ENCODE results near the gene SESN1.
"Not testable (repeated sequence)": the region's sequence is repeated elsewhere in the genome, so short reads cannot be mapped to it uniquely, and the experiment has no call there.

Gene SESN1

GRCh38 chr6:109095036-109095834 lies 589 bp upstream of the SESN1 start, which contains the start of gene CEP57L1:
CEP57L1 (plus strand) TSS chr6:109095507; CDS start chr6:109145222, 49,715 bp downstream.
- ATAC-seq: peak; percentile 69
- DNase-seq: peak; percentile 97

- ATAC-seq (no peak), DNase-seq (no peak)
Observed at GRCh38 chr6:109093732-109094415, 772 bp downstream of the SESN1 start.

- DNase-seq (no peak), ATAC-seq (no peak)
Observed at GRCh38 chr6:109092074-109092473, 2.6 kb downstream of the SESN1 start.

GRCh38 chr6:109091314-109092024 lies 3.2 kb downstream of the SESN1 start:
- ATAC-seq: no peak
- no peak for DNase-seq

GRCh38 chr6:109088995-109089394 lies 5.7 kb downstream of the SESN1 start:
- ATAC-seq: no peak
- no peak for DNase-seq

- ATAC-seq (no peak), DNase-seq (no peak)
Observed at GRCh38 chr6:109087661-109088264, 6.9 kb downstream of the SESN1 start.

- ATAC-seq, DNase-seq: not testable (repeated sequence)
Observed at GRCh38 chr6:109084146-109084545, 10.5 kb downstream of the SESN1 start.

- no peak for DNase-seq
- ATAC-seq: no peak
Observed at GRCh38 chr6:109083657-109084056, 11.0 kb downstream of the SESN1 start.

GRCh38 chr6:109082188-109082577 lies 12.5 kb downstream of the SESN1 start:
- DNase-seq (no peak), ATAC-seq (peak; percentile 63)

GRCh38 chr6:109081516-109082187 lies 13.0 kb downstream of the SESN1 start:
- no peak for DNase-seq
- no peak for ATAC-seq

- no peak for DNase-seq
Observed at GRCh38 chr6:109081026-109081425, 13.6 kb downstream of the SESN1 start.

GRCh38 chr6:109079981-109080380 lies 14.7 kb downstream of the SESN1 start:
- DNase-seq: no peak
- ATAC-seq: no peak

More at GRCh38 chr6:109081026-109081425, 13.6 kb downstream of the SESN1 start:
- ATAC-seq: no peak

GRCh38 chr6:109076377-109076776 lies 18.3 kb downstream of the SESN1 start:
- no peak for ATAC-seq

GRCh38 chr6:109075934-109076333 lies 18.7 kb downstream of the SESN1 start:
- ATAC-seq (no peak), DNase-seq (no peak)

More at GRCh38 chr6:109076377-109076776, 18.3 kb downstream of the SESN1 start:
- no peak for DNase-seq

- DNase-seq (no peak), ATAC-seq (no peak)
Observed at GRCh38 chr6:109074133-109074415, 20.6 kb downstream of the SESN1 start.

- no peak for ATAC-seq
- DNase-seq: peak; percentile 48
Observed at GRCh38 chr6:109073344-109074132, 21.1 kb downstream of the SESN1 start.

GRCh38 chr6:109071125-109071917 lies 23.3 kb downstream of the SESN1 start:
- DNase-seq (no peak), ATAC-seq (no peak)

GRCh38 chr6:109069746-109070145 lies 24.9 kb downstream of the SESN1 start:
- DNase-seq (no peak), ATAC-seq (no peak)

- DNase-seq (no peak), ATAC-seq (no peak)
Observed at GRCh38 chr6:109062767-109063352, 31.8 kb downstream of the SESN1 start.

- no peak for ATAC-seq
Observed at GRCh38 chr6:109062216-109062615, 32.4 kb downstream of the SESN1 start.

More at GRCh38 chr6:109062216-109062615, 32.4 kb downstream of the SESN1 start:
- DNase-seq: no peak

Data from stimulated activated naive CD8-positive, alpha-beta T cell treated with anti-CD3 and anti-CD28 coated beads, Interleukin-15, Interleukin-2, amounts not matched to agents 100 U/mL and 50 U/mL, for 24 hours (primary cell).